ENCODE measurements around the gene LGALS4.

DNA sequence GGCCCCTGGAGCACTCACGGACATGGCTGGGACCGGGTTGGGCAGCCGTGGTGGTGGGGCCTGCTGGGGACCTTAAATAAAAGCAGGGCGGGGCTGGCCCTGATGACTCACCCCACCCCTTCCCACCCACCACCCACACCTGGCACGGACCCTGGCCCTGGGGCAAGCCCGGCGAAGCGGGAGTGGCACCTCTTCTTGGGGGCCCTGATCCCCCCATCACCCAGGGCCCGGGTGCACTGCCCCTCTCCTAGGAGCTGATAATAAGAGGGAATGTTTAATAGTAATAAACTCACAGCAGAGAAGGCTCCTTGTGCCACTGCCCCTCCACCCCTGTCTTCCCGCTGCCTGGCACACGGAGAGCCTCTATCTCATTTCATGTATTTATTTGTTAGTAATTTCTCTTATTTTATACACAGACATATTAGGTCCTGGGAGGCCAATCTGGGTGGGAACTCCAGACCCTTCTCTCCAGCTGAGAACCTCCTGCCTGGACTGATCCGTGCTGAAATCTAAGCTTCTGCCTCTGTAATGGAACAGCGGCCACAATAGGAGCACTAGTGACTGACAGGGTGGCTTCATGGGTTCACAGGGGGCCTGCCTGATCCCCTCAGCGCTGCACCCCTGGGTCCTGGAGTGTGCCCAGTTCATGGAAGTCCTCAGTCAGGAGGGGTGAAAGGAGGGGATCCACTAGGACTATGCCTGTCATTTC, 39.1 kb downstream of the LGALS4 start, which contains the start of gene LGALS7:
- TF ChIP-seq REST (IDR thresholded peaks at IDR 0.05; ENCODE audit: low read depth, low read length) (no peak), EZH2phosphoT487 (IDR thresholded peaks at IDR 0.05; ENCODE audit: borderline replicate concordance, low read depth) (no peak), CTCF (IDR thresholded peaks at IDR 0.05) (no peak), GABPA (IDR thresholded peaks at IDR 0.05; ENCODE audit: low read depth) (no peak)
